Esophagus muscularis mucosa (tissue), 4 donors: ENCODE data around the gene MYO1D. TPM values are rescaled to one million over a fixed set of nuclear protein-coding genes. Genes with fewer than 3 reads are reported as not detected.

Experiments
- DNase-seq: peaks from one replicate; pipeline ENCODE4 v3.0.0-alpha.2; 2017; ENCODE audit errors: extremely low spot score
- H3K27ac ChIP-seq, 4 donors: fragments of 200-600 bp; sonication (generic); replicated peaks in 1 of 4; 1 replicate in 3 of 4; 2 replicates in 1 of 4; pipeline ENCODE4 v1.5.1; 2016 to 2019; ENCODE audit warnings: mild to moderate bottlenecking in 1 of 4
- H3K27me3 ChIP-seq, 4 donors: fragments of 200-600 bp; sonication (generic); one replicate each; pipeline versions ENCODE4 v1.5.1 to v1.6.0; 2016 to 2019
- H3K36me3 ChIP-seq, 4 donors: fragments of 200-600 bp; sonication (generic); one replicate each; pipeline ENCODE4 v1.5.1; 2016 to 2019
- H3K4me1 ChIP-seq, 4 donors: fragments of 200-600 bp; sonication (generic); one replicate each; pipeline ENCODE4 v1.5.1; 2016 to 2019
- H3K4me3 ChIP-seq, 4 donors: fragments of 200-600 bp; sonication (generic); 1 replicate in 2 of 4; 2 replicates in 2 of 4; pipeline ENCODE4 v1.5.1; 2016 to 2019; ENCODE audit warnings: mild to moderate bottlenecking in 4 of 4, moderate library complexity in 1 of 4
- H3K9me3 ChIP-seq, 4 donors: fragments of 200-600 bp; sonication (generic); 1 replicate in 3 of 4; 2 replicates in 1 of 4; pipeline ENCODE4 v1.5.1; 2016 to 2019
- EP300 ChIP-seq: sonication (generic); formaldehyde crosslinking; IDR thresholded peaks from one replicate; pipeline ENCODE4 v1.6.1; 2017; ENCODE audit warnings: antibody characterized with exemption
- POLR2A ChIP-seq: fragments of 450-650 bp; IDR thresholded peaks from one replicate; pipeline ENCODE4 v1.6.1; 2017; ENCODE audit warnings: antibody characterized with exemption, moderate library complexity, mild to moderate bottlenecking, low read depth
- POLR2AphosphoS5 ChIP-seq, 2 donors: sonication (generic); formaldehyde crosslinking; IDR thresholded peaks; one replicate each; pipeline ENCODE4 v1.6.1; 2017; ENCODE audit warnings: antibody characterized with exemption in 2 of 2
- WGBS: methylation state at CpG from one replicate; pipeline ENCODE4 v1.1.5; 2018; 5-methylcytosine and 5-hydroxymethylcytosine counted together
- intact Hi-C: fragments of 100-400 bp; cut with DNase I; formaldehyde crosslinking; loops from one replicate; pipeline ENCODE4 v1.15.1; 2023
- total RNA-seq, 4 donors: library from RNA; depleted of rRNA; stranded (reverse); fragments of >200 nt; gene quantifications; one replicate each; pipeline versions ENCODE4 v1.1.0 to v1.2.1, GENCODE V29; 2016
- TF ChIP-seq, protein P1 (sequence below), 3 experiments: fragments of 200-600 bp in 2 of 3; fragments of 450-650 bp in 1 of 3; sonication (generic) in 2 of 3; IDR thresholded peaks; one replicate each; pipeline ENCODE4 v1.5.1; 2017 to 2019; ENCODE audit warnings: antibody characterized with exemption in 3 of 3, mild to moderate bottlenecking in 2 of 3, moderate library complexity in 1 of 3

Gene MYO1D
- total RNA-seq, 4 donors from 2014 or later: 27.3 to 30.3 (median 29.0) TPM

GRCh38 chr17:32516940-32517701 lies 359.8 kb downstream of the MYO1D start:
- WGBS: 85% methylated on average over 12 of the region's 12 CpGs
- no peak overlapping the region for H3K4me3 ChIP-seq
- no peaks in the 10 kb centered on the region for H3K9me3 ChIP-seq
- TF ChIP-seq POLR2A (no peak), POLR2AphosphoS5 (IDR thresholded peaks at IDR 0.05) (no peak), EP300 (no peak)
- TF ChIP-seq, protein P1, sequence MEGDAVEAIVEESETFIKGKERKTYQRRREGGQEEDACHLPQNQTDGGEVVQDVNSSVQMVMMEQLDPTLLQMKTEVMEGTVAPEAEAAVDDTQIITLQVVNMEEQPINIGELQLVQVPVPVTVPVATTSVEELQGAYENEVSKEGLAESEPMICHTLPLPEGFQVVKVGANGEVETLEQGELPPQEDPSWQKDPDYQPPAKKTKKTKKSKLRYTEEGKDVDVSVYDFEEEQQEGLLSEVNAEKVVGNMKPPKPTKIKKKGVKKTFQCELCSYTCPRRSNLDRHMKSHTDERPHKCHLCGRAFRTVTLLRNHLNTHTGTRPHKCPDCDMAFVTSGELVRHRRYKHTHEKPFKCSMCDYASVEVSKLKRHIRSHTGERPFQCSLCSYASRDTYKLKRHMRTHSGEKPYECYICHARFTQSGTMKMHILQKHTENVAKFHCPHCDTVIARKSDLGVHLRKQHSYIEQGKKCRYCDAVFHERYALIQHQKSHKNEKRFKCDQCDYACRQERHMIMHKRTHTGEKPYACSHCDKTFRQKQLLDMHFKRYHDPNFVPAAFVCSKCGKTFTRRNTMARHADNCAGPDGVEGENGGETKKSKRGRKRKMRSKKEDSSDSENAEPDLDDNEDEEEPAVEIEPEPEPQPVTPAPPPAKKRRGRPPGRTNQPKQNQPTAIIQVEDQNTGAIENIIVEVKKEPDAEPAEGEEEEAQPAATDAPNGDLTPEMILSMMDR (IDR thresholded peaks at IDR 0.05): no peak
- no peaks in the 10 kb centered on the region for H3K27me3 ChIP-seq
- peaks cover 18 to 22% (median 21%) of the 10 kb centered on the region in 4 donors for H3K4me1 ChIP-seq
- H3K27ac ChIP-seq: no peak overlapping the region
- intact Hi-C loops: no loop called here
- DNase-seq: no peak
- no peaks in the 10 kb centered on the region for H3K36me3 ChIP-seq

GRCh38 chr17:32516450-32516849 lies 360.5 kb downstream of the MYO1D start:
- Histone ChIP-seq H3K9me3 (no peaks in the 10 kb centered on the region), H3K4me1 (peaks cover 18 to 22% (median 21%) of the 10 kb centered on the region in 4 donors), H3K36me3 (no peaks in the 10 kb centered on the region), H3K27me3 (no peaks in the 10 kb centered on the region), H3K4me3 (no peak overlapping the region), H3K27ac (no peak overlapping the region)
- TF ChIP-seq POLR2AphosphoS5 (IDR thresholded peaks at IDR 0.05): no peak
- TF ChIP-seq, protein P1 (IDR thresholded peaks at IDR 0.05): no peak
- no peak for TF ChIP-seq POLR2A
- no peak for DNase-seq
- intact Hi-C loops: no loop called here
- WGBS: 92% methylated on average over 2 of the region's 2 CpGs

GRCh38 chr17:32515677-32516383 lies 361.1 kb downstream of the MYO1D start:
- H3K36me3 ChIP-seq: no peaks in the 10 kb centered on the region
- H3K4me1 ChIP-seq: peaks cover 18 to 22% (median 21%) of the 10 kb centered on the region in 4 donors
- no peak for TF ChIP-seq POLR2A
- TF ChIP-seq EP300: no peak
- TF ChIP-seq, protein P1 (IDR thresholded peaks at IDR 0.05): no peak
- TF ChIP-seq POLR2AphosphoS5 (IDR thresholded peaks at IDR 0.05): no peak
- intact Hi-C loops: no loop called here
- H3K27ac ChIP-seq: no peak overlapping the region
- 96% methylated on average over 4 of the region's 4 CpGs for WGBS
- DNase-seq: no peak
- no peak overlapping the region for H3K4me3 ChIP-seq
- no peaks in the 10 kb centered on the region for H3K27me3 ChIP-seq
- no peaks in the 10 kb centered on the region for H3K9me3 ChIP-seq

DNA sequence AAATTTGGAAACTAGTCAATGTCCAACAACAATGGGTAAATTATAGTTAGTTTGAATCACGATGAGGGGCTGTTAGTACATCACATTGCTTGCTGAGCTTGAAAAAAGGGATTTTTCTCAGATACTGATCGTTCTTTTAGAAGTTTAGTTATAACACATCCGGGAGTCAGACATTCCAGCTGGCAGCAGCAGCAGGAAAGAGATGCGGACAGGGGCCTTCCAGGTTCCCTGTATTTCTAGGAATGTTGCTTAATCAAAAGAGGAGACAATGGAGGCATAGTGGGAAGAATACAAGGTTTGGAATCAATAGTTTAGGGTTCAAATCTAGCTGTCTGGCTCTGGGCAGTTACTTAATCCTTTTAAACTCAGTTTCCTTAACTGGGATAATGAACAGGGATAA lies 362.3 kb downstream of the MYO1D start:
- intact Hi-C loops: no loop called here
- no peak for TF ChIP-seq EP300
- TF ChIP-seq POLR2AphosphoS5 (IDR thresholded peaks at IDR 0.05): no peak
- no peak for TF ChIP-seq POLR2A
- TF ChIP-seq, protein P1 (IDR thresholded peaks at IDR 0.05): no peak
- H3K27me3 ChIP-seq: no peaks in the 10 kb centered on the region
- 74% methylated on average over 4 of the region's 4 CpGs for WGBS
- H3K4me1 ChIP-seq: peaks cover 8 to 11% (median 11%) of the 10 kb centered on the region in 4 donors
- no peaks in the 10 kb centered on the region for H3K9me3 ChIP-seq
- no peaks in the 10 kb centered on the region for H3K36me3 ChIP-seq
- no peak overlapping the region for H3K27ac ChIP-seq
- H3K4me3 ChIP-seq: no peak overlapping the region
- DNase-seq: no peak
